Anterior cingulate cortex (tissue), 58 donors: ENCODE data around the gene PLCB4.
"Not testable (repeated sequence)": the region's sequence is repeated elsewhere in the genome, so short reads cannot be mapped to it uniquely, and the experiment has no call there.

Experiments used
- DNase-seq, 58 donors: peaks; one replicate each; lab custom pipeline; 2025; lab: John Stamatoyannopoulos, UW

PLCB4 gene

GRCh38 chr20:9348747-9349146 is 279.9 kb downstream of the PLCB4 start:
- DNase-seq = no peak

DNA sequence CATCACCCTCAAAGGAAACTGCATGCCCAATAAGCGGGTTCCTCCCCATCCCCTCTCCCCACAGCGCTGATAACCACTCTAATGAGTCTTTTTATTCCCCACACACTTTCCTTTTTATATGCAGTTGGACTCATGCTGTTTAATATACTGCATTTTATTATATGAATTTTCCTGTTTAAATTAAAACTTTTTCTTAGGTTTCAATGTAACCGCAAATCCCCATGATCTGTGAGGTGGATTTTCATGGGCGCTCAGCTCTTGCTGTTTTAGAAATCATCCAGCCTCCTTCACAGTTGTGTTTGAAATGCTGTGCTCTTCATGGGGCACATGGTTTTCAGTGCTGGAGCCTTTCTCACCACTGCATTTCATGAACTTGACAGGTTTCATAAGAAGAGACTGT is 280.4 kb downstream of the PLCB4 start:
- DNase-seq = no peak

- no peak for DNase-seq
Measured at GRCh38 chr20:9352739-9353138, 283.9 kb downstream of the PLCB4 start.

- DNase-seq = no peak
Measured at GRCh38 chr20:9353180-9353915, 284.5 kb downstream of the PLCB4 start.

DNA sequence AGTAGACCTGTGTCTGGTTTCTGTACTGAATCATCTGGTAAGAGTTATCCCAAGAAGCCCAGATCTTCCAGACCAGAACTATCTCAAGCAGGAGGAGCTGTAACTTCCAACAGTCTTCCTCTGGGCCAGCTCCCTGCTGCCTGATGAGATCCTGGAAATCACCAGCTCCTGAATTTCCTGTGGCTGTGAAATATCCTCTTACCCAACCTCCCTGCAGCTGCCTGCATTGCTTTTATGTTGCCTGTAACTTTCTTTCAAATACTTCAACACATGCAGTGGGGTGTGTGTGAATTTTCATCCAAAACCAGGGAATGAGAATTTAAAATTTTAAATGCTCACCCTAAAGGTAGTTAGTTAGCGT is 285.0 kb downstream of the PLCB4 start:
- no peak for DNase-seq

DNA sequence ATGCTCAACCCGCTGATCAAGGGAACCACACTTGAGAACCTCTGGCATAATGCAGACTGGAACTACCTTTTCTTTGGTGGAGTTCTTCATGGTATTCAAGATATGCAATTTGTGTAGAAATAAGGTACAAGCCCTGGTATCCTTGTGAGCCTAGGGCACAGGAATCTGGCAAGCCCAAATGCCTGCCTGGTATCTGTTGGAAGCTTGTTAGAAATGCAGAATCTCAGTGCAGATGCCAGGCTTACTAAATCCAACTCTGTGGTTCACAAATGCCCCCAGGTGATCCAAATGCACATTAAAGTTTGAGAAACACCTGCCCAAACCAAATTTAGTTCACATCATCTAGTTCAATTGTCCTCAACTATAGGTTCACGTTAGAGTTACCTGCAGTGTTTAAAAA is 285.7 kb downstream of the PLCB4 start:
- DNase-seq = no peak

- no peak for DNase-seq
Measured at GRCh38 chr20:9358001-9358400, 289.1 kb downstream of the PLCB4 start.

DNA sequence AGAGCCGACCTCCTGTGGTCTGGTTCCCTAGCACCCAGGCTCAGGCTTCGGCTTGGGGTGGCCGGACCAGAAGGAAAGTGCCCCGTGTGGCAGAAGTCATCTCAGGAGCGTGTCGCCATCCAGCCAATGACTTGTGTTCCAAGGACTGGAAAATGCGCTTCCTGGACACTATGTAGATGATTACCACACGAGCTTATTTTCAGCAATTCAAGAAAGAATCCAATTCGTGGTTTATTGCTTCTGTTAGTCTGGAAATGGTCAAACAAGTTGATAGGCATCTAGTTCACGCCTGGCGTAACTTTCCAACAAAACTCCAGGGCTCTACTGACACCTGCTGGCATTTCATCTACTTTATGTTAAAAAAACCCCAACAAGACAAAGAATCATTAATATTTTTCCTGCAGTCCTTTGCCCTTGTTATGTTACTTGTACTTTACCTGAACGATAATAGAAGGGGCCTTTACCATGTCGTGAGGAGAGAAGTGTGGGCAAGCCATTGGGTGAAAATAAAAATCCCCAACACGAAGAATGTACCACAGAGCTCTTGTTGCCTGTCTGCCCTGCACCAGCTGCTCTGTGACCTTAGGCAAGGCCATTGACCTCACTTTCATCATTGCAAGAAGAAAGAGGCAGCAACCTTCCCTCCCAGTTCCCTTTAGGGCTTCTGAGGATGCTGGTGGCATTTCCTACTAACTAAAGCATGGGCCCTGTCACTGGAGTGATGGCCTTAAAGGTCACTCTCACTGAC is 290.8 kb downstream of the PLCB4 start:
- DNase-seq = peak in 19 of 58 donors; percentile 0 to 27 (median 9)

- DNase-seq = no peak
Measured at GRCh38 chr20:9360431-9360830, 291.5 kb downstream of the PLCB4 start.

DNA sequence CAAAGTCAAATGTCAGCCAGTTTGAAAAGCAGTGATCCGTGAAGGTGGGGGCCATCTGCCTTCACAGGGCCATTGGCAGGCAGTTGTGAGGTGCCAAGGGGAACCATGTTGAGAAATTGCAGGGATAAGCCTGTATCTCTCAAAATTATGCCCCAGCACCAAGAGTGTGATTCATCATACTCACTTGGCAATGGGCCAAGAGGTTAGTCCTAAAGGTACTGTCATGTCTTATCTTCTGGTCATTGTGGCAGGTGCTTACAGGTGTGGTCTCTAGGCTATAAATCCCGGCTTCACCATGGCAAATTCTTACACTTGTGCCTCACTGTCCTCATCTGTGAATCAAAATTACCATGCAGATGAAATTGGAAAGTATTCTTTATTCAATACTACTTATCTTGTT is 294.8 kb downstream of the PLCB4 start:
- DNase-seq = no peak

DNA sequence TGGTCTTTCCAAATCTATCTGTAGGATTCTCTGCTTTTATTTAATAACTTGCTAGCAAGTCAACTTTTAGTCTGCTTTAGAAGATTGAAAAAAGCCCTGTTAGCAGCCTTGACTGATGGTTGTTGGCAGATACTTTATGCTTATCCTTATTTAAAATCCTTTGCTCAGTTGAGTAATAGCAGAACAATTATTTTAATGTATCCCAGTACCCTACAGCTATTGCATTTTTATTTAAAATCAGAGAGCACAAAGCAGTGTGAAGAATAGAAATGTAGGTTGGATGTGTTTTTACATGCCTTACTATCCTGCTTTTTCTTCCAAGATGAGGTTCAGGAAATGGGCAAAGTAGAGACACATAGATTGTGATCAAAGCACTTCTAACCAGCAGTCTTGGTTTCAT is 298.4 kb downstream of the PLCB4 start:
- DNase-seq = no peak

- no peak for DNase-seq
Measured at GRCh38 chr20:9367746-9368145, 298.9 kb downstream of the PLCB4 start.

- no peak for DNase-seq
Measured at GRCh38 chr20:9368893-9369292, 300.0 kb downstream of the PLCB4 start.

DNA sequence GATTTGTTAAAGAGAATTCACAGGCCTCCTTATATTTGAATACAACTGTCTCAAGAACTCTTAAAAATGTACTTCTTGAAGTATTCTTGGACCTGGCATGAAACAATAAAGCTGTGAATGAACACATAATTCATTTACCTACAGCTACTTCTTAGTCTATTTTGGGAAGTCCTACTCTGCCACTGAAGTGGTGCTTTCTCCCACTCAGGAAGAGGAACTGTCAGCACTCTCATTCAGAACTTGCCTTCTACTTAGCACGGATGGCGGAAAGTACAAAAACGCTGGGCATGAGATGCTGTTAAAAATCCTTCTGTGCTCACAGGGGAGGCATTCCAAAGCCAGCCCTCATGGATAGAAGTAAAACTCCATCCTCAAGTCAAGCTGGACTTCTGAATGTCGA is 300.7 kb downstream of the PLCB4 start:
- no peak for DNase-seq

DNA sequence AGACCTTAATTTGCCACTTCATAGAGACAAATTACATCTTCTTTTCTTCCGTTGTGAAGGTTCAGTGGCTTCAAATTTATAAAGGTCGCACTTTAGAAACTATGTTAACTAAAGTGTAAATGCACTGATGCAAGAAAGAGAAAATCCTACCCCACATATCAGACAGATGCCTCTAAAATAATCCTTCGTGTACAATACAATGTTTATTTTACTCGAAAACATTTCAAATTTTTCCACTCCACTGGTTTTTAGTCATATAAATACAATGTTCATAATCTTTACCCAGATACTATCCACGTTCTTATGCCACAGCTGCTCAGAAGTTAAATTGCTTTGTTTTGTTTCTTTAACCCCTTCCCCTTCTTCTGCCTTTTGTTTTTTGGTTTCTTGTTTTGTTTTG is 305.2 kb downstream of the PLCB4 start:
- DNase-seq = no peak

GRCh38 chr20:9374480-9374879 is 305.6 kb downstream of the PLCB4 start:
- no peak for DNase-seq

DNA sequence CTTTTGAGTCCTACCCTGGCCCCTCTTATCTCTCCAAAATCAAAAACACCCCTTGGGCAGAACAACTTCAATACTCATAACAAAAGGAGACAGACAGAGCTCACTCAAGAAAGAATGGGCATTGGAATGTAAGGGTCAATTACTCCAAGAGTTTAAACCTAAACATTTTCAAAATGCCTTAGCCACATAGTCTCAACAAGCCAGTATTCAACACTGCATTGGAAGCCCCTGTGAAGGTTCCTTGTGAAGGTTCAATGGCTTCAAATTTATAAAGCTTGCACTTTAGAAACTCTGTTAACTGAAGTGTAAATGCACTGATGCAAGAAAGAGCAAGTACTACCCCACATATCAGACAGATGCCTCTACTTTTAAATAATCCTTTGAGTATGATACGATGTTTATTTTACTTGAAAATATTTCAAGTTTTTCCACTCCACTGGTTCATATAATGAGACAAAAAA is 306.4 kb downstream of the PLCB4 start:
- no peak for DNase-seq

GRCh38 chr20:9377007-9377406 is 308.1 kb downstream of the PLCB4 start:
- DNase-seq = no peak

DNA sequence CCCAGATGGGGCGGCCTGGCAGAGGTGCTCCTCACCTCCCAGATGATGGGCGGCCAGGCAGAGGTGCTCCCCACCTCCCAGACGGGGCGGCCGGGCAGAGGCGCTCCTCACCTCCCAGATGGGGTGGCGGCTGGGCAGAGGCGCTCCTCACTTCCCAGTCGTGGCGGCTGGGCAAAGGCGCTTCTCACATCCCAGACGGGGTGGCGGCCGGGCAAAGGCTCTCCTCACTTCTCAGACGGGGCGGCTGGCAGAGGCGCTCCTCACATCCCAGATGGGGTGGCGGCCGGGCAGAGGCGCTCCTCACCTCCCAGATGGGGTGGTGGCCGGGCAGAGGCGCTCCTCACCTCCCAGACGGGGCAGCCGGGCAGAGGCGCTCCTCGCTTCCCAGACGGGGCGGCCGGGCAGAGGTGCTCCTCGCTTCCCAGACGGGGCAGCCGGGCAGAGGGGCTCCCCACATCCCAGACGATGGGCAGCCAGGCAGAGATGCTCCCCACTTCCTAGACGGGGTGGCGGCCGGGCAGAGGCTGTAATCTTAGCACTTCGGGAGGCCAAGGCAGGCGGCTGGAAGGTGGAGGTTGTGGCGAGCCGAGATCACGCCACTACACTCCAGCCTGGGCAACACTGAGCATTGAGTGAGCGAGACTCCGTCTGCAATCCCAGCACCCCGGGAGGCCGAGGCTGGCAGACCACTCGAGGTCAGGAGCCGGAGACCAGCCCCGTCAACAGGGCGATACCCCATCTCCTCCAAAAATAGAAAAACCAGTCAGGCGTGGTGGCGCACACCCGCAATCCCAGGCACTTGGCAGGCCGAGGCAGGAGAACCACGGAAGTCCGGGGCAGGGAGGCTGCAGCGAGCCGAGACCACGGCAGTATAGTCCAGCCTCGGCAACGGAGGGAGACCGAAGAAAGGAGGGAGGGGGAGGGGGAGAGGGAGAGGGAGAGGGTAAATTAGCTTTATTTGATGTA is 316.7 kb downstream of the PLCB4 start:
- DNase-seq = not testable (repeated sequence)

GRCh38 chr20:9388160-9388812 is 319.4 kb downstream of the PLCB4 start:
- no peak for DNase-seq

- DNase-seq = no peak
Measured at GRCh38 chr20:9388813-9389161, 319.9 kb downstream of the PLCB4 start.
